Inflammatory macrophage treated with lipopolysaccharide for 4 hours (primary cell): ENCODE results near the gene AQP6.

Experiments used
- DNase-seq: peaks from one replicate; pipeline ENCODE4 v3.0.0-alpha.2; 2020

Gene AQP6

GRCh38 chr12:50006280-50006679, 33.5 kb downstream of the AQP6 start:
- no peak for DNase-seq

DNA sequence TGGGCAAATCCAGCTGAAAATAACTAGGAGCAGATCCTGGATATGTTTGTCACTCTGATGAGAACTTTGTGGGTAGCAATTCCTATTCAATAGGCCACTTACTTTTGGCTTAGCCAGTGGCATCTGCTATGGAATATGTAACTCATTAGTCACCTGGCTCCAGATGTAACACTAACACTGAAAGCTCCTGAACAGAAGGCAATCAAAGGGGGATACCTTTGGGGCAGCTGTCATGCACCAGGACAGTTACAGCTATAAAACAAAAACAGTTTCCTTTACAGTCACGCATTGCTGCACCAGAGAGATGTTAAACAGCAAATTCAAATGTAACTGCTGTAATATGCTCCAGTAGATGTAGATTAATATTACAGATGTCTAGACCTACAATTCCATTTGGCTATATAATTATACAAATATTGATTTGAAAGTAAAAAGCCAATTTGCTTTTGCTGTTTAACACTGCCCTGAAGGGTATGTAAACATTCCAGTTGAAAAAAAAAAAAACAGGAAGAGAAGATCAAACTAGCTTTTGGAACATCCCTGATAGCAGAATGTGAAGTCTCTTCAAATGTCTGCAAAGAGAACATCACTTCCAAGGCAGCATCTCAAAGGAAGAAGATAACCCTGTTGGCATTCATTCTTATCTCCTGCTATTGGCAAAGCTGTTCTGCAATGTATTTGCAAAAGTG, 34.2 kb downstream of the AQP6 start:
- no peak for DNase-seq

- DNase-seq, result no peak
Observed at GRCh38 chr12:50013361-50014147, 40.8 kb downstream of the AQP6 start.

DNA sequence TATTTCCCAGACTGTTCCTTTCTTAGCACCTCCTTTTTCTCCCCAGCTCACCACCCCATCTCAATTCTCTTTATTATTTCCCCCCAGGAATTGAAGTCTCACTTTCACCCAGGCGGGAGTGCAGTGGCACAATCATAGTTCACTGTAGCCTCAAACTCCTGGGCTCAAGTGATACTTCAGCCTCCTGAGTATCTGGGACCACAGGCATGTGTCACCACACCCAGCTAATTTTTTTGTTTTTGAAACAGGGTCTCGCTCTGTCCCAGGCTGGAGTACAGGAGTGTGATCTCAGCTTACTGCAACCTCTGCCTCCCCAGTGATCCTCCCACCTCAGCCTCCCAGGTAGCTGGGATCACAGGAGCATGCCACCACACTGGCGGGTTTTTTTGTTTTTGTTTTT, 41.6 kb downstream of the AQP6 start:
- no peak for DNase-seq

- peak; percentile 91 for DNase-seq
Observed at GRCh38 chr12:50016501-50017475, 44.0 kb downstream of the AQP6 start.

- peak; percentile 57 for DNase-seq
Observed at GRCh38 chr12:50017641-50018040, 44.9 kb downstream of the AQP6 start.

DNA sequence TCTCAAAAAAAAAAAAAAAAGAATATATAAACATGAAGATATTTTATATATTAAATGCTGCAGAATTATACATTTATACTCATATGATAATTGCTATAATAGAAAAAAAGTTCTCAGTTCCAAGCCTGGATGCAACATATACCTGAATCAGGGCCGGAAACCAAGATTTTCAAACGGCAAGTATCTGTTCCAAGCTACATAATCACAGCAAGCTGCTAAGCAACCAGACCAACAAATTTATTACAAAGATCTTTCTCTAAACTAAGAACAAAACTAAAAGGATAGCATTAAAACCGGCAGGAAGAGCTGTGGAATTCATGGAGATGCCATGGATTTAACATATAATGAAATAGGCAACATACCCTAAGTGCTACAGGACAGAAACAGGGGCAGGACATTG, 45.4 kb downstream of the AQP6 start:
- no peak for DNase-seq

- no peak for DNase-seq
Observed at GRCh38 chr12:50018968-50019367, 46.2 kb downstream of the AQP6 start.

- no peak for DNase-seq
Observed at GRCh38 chr12:50019524-50019923, 46.8 kb downstream of the AQP6 start.

DNA sequence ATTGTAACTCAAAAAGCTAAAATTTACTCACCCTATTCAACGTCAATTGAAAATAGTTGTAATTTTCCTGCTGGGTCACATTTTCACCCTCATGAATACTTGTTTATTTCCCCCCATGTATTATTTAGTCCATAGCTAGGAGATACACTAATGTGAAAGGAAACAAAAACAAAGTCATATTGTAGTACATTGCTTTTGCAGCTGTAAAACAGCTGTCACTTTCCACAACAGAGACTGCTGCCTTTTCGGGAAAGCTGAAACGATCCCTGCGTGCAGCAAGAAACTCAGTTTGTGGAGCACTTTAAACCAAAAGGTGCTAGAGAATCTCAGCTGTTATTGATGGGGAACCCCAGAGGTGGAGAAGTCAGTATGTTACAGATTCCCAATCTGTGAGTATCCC, 48.3 kb downstream of the AQP6 start:
- DNase-seq, result no peak

DNA sequence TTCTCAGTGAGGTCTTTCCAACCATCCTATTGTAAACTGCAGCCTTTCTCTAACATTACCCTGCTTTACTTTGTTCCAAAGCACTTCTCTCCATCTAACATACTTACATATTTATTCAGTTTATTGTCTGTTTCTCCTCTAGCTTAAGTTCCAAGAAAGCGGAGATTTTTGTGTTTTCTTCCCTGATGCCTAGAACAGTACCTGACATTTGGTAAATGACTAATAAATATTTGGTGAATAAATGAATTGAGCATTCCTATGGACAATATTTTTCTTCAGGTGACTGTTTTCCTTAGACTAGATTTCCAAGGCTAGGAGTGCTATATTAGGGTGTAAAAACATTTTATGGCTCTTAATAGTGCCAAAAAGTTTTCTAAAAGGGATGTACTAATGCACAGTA, 50.2 kb downstream of the AQP6 start:
- DNase-seq, result no peak

GRCh38 chr12:50024227-50024626, 51.5 kb downstream of the AQP6 start:
- no peak for DNase-seq

- DNase-seq, result no peak
Observed at GRCh38 chr12:50024805-50025186, 52.0 kb downstream of the AQP6 start.

GRCh38 chr12:50025187-50026059, 52.7 kb downstream of the AQP6 start, which contains the start of gene RACGAP1:
Gene RACGAP1, minus strand, starts transcription at chr12:50025494. Its CDS starts 8,779 bp downstream, at chr12:50016715.
- peak; percentile 100 for DNase-seq

GRCh38 chr12:50026691-50027090, 53.9 kb downstream of the AQP6 start:
- no peak for DNase-seq
